HG02610 (cell line): ENCODE data around the gene TMSB10.
"Not testable (repeated sequence)": the region's sequence is repeated elsewhere in the genome, so short reads cannot be mapped to it uniquely, and the experiment has no call there.

Experiments
- ATAC-seq: cut with Tn5 transposase; IDR thresholded peaks from one replicate; pipeline ENCODE4 v1.9.1; 2021; ENCODE audit warnings: mild to moderate bottlenecking, moderate library complexity; ENCODE audit not compliant: unreplicated experiment

Gene TMSB10

GRCh38 chr2:84900971-84901370, 4.5 kb upstream of the TMSB10 start:
- no peak for ATAC-seq

GRCh38 chr2:84901593-84902120, 3.8 kb upstream of the TMSB10 start:
- ATAC-seq: no peak

GRCh38 chr2:84902526-84902925, 2.9 kb upstream of the TMSB10 start:
- ATAC-seq: no peak

- ATAC-seq: no peak
These were observed 1.3 kb upstream of the TMSB10 start for GRCh38 chr2:84904151-84904550.

- no peak for ATAC-seq
These were observed 710 bp upstream of the TMSB10 start for GRCh38 chr2:84904717-84905174.

- ATAC-seq: peak; percentile 34
These were observed 848 bp downstream of the TMSB10 start for GRCh38 chr2:84906108-84906899.

GRCh38 chr2:84906900-84907714, 1.7 kb downstream of the TMSB10 start:
- peak; percentile 31 for ATAC-seq

GRCh38 chr2:84908948-84909713, 3.7 kb downstream of the TMSB10 start:
- no peak for ATAC-seq

- no peak for ATAC-seq
These were observed 5.8 kb downstream of the TMSB10 start for GRCh38 chr2:84911135-84911678.

GRCh38 chr2:84912984-84913383, 7.5 kb downstream of the TMSB10 start:
- ATAC-seq: no peak

GRCh38 chr2:84914334-84914733, 8.9 kb downstream of the TMSB10 start:
- ATAC-seq: no peak

GRCh38 chr2:84915675-84916074, 10.2 kb downstream of the TMSB10 start:
- ATAC-seq: not testable (repeated sequence)

- ATAC-seq: not testable (repeated sequence)
These were observed 12.4 kb downstream of the TMSB10 start for GRCh38 chr2:84917821-84918220.

GRCh38 chr2:84918430-84918829, 13.0 kb downstream of the TMSB10 start:
- ATAC-seq: no peak

GRCh38 chr2:84919885-84920580, 14.6 kb downstream of the TMSB10 start:
- peak; percentile 54 for ATAC-seq

GRCh38 chr2:84923009-84923408, 17.6 kb downstream of the TMSB10 start:
- ATAC-seq: no peak

- peak; percentile 32 for ATAC-seq
These were observed 19.0 kb downstream of the TMSB10 start for GRCh38 chr2:84924173-84925106.

- peak; percentile 1 for ATAC-seq
These were observed 19.9 kb downstream of the TMSB10 start for GRCh38 chr2:84925336-84925723.
